SH-SY5Y (cell line): ENCODE data around the gene ENTR1.

Experiments used
- GATA2 ChIP-seq: IDR thresholded peaks from 2 replicates; pipeline ENCODE4 v1.6.1; 2011; ENCODE audit warnings: mild to moderate bottlenecking, low read depth, low read length
- GATA3 ChIP-seq: IDR thresholded peaks from 2 replicates; pipeline ENCODE4 v1.6.1; 2011; ENCODE audit warnings: low read depth, mild to moderate bottlenecking, low read length, moderate library complexity

DNA sequence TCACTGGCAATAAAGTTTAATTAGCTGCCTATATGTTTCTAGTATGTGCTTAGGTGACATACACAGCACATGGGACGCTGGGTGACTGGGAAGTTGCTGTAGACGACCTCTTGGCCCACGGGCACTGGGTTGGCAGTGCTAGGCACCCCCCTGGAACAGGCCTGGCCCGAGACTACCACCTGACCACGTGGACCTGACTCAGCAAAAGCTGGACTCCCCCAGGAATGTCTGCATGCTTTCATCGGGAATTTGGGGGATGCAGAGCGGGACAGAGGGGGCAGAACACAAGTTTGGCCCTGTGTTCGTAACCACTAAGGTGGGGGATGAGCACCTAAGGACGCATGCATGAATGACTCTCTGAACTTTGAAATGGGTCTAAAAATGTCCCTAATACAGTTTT is 45.8 kb upstream of the ENTR1 start:
- TF ChIP-seq GATA2 (no peak), GATA3 (no peak)
